ENCODE data around the gene SOS1.
"Not testable (repeated sequence)": the region's sequence is repeated elsewhere in the genome, so short reads cannot be mapped to it uniquely, and the experiment has no call there.

The SOS1 gene

GRCh38 chr2:39120771-39121522, at the start of gene SOS1:
Gene SOS1, minus strand, starts transcription at chr2:39121051. Its CDS starts 629 bp downstream, at chr2:39120422.
- peak within 1 kb of the TSS; percentile 91 for H3K4me3 Mint-ChIP-seq
- peaks cover 72% of the 10 kb centered on the region for H3K4me1 Mint-ChIP-seq (ENCODE audit: low read depth)
- intact Hi-C loops (cut with micrococcal nuclease), result loop anchor here (1.0 kb wide), 1 partner anchor 107 kb away; no protein-coding TSS in a partner anchor
- no peaks in the 10 kb centered on the region for H3K9me3 Mint-ChIP-seq
- H3K27ac Mint-ChIP-seq, result peak within 1 kb of the TSS; percentile 97
- no peaks in the 10 kb centered on the region for H3K27me3 Mint-ChIP-seq
- H3K36me3 Mint-ChIP-seq (ENCODE audit: low read depth), result peaks cover 27% of the 10 kb centered on the region

GRCh38 chr2:39164089-39164488, 43.2 kb upstream of the SOS1 start:
- H3K36me3 Mint-ChIP-seq (ENCODE audit: low read depth), result no peaks in the 10 kb centered on the region
- no peak overlapping the region for H3K4me3 Mint-ChIP-seq
- no peaks in the 10 kb centered on the region for H3K9me3 Mint-ChIP-seq
- H3K27me3 Mint-ChIP-seq, result no peaks in the 10 kb centered on the region
- intact Hi-C loops (cut with micrococcal nuclease), result no loop called here
- H3K4me1 Mint-ChIP-seq (ENCODE audit: low read depth), result peaks cover 12% of the 10 kb centered on the region
- H3K27ac Mint-ChIP-seq, result no peak overlapping the region

- peaks cover 12% of the 10 kb centered on the region for H3K4me1 Mint-ChIP-seq (ENCODE audit: low read depth)
- no peaks in the 10 kb centered on the region for H3K36me3 Mint-ChIP-seq (ENCODE audit: low read depth)
- H3K27me3 Mint-ChIP-seq, result no peaks in the 10 kb centered on the region
- intact Hi-C loops (cut with micrococcal nuclease), result no loop called here
- H3K27ac Mint-ChIP-seq, result no peak overlapping the region
- H3K9me3 Mint-ChIP-seq, result no peaks in the 10 kb centered on the region
- H3K4me3 Mint-ChIP-seq, result no peak overlapping the region
Observed at GRCh38 chr2:39160982-39161381, 40.1 kb upstream of the SOS1 start.

GRCh38 chr2:39159283-39159682, 38.4 kb upstream of the SOS1 start:
- H3K4me3 Mint-ChIP-seq, result no peak overlapping the region
- H3K36me3 Mint-ChIP-seq (ENCODE audit: low read depth), result no peaks in the 10 kb centered on the region
- H3K27me3 Mint-ChIP-seq, result no peaks in the 10 kb centered on the region
- H3K4me1 Mint-ChIP-seq (ENCODE audit: low read depth), result peaks cover 5% of the 10 kb centered on the region
- intact Hi-C loops (cut with micrococcal nuclease), result no loop called here
- H3K27ac Mint-ChIP-seq, result no peak overlapping the region
- H3K9me3 Mint-ChIP-seq, result no peaks in the 10 kb centered on the region

GRCh38 chr2:39158351-39158750, 37.5 kb upstream of the SOS1 start:
- no peaks in the 10 kb centered on the region for H3K4me1 Mint-ChIP-seq (ENCODE audit: low read depth)
- H3K27me3 Mint-ChIP-seq, result no peaks in the 10 kb centered on the region
- H3K27ac Mint-ChIP-seq, result no peak overlapping the region
- H3K36me3 Mint-ChIP-seq (ENCODE audit: low read depth), result no peaks in the 10 kb centered on the region
- H3K9me3 Mint-ChIP-seq, result no peaks in the 10 kb centered on the region
- H3K4me3 Mint-ChIP-seq, result no peak overlapping the region
- intact Hi-C loops (cut with micrococcal nuclease), result no loop called here

- H3K27me3 Mint-ChIP-seq, result no peaks in the 10 kb centered on the region
- H3K4me1 Mint-ChIP-seq (ENCODE audit: low read depth), result no peaks in the 10 kb centered on the region
- H3K4me3 Mint-ChIP-seq, result no peak overlapping the region
- intact Hi-C loops (cut with micrococcal nuclease), result no loop called here
- no peaks in the 10 kb centered on the region for H3K9me3 Mint-ChIP-seq
- H3K36me3 Mint-ChIP-seq (ENCODE audit: low read depth), result no peaks in the 10 kb centered on the region
- no peak overlapping the region for H3K27ac Mint-ChIP-seq
Observed at GRCh38 chr2:39156846-39157245, 36.0 kb upstream of the SOS1 start.

- no peaks in the 10 kb centered on the region for H3K9me3 Mint-ChIP-seq
- H3K36me3 Mint-ChIP-seq (ENCODE audit: low read depth), result no peaks in the 10 kb centered on the region
- H3K27ac Mint-ChIP-seq, result no peak overlapping the region
- no peaks in the 10 kb centered on the region for H3K4me1 Mint-ChIP-seq (ENCODE audit: low read depth)
- H3K27me3 Mint-ChIP-seq, result no peaks in the 10 kb centered on the region
- no peak overlapping the region for H3K4me3 Mint-ChIP-seq
- intact Hi-C loops (cut with micrococcal nuclease), result no loop called here
Observed at GRCh38 chr2:39156107-39156506, 35.3 kb upstream of the SOS1 start.

- H3K27ac Mint-ChIP-seq; H3K36me3 Mint-ChIP-seq (ENCODE audit: low read depth); H3K9me3 Mint-ChIP-seq; H3K4me3 Mint-ChIP-seq; H3K4me1 Mint-ChIP-seq (ENCODE audit: low read depth); H3K27me3 Mint-ChIP-seq; intact Hi-C loops (cut with micrococcal nuclease): not testable (repeated sequence)
Observed at GRCh38 chr2:39155573-39155972, 34.7 kb upstream of the SOS1 start.

GRCh38 chr2:39154944-39155343, 34.1 kb upstream of the SOS1 start:
- Mint-ChIP-seq H3K27ac (no peak overlapping the region), H3K36me3 (ENCODE audit: low read depth) (no peaks in the 10 kb centered on the region), H3K4me3 (no peak overlapping the region), H3K27me3 (no peaks in the 10 kb centered on the region), H3K9me3 (no peaks in the 10 kb centered on the region), H3K4me1 (ENCODE audit: low read depth) (no peaks in the 10 kb centered on the region)
- intact Hi-C loops (cut with micrococcal nuclease), result no loop called here

GRCh38 chr2:39153312-39153711, 32.5 kb upstream of the SOS1 start:
- Mint-ChIP-seq H3K27ac (no peak overlapping the region), H3K36me3 (ENCODE audit: low read depth) (no peaks in the 10 kb centered on the region), H3K9me3 (no peaks in the 10 kb centered on the region), H3K27me3 (no peaks in the 10 kb centered on the region), H3K4me3 (no peak overlapping the region), H3K4me1 (ENCODE audit: low read depth) (no peaks in the 10 kb centered on the region)
- intact Hi-C loops (cut with micrococcal nuclease), result no loop called here

- H3K27me3 Mint-ChIP-seq, result no peaks in the 10 kb centered on the region
- no peak overlapping the region for H3K4me3 Mint-ChIP-seq
- H3K27ac Mint-ChIP-seq, result no peak overlapping the region
Observed at GRCh38 chr2:39152504-39152903, 31.7 kb upstream of the SOS1 start.

GRCh38 chr2:39150890-39151497, 30.1 kb upstream of the SOS1 start:
- Mint-ChIP-seq H3K36me3 (ENCODE audit: low read depth) (no peaks in the 10 kb centered on the region), H3K27ac (no peak overlapping the region), H3K4me3 (no peak overlapping the region), H3K4me1 (ENCODE audit: low read depth) (peaks cover 5% of the 10 kb centered on the region), H3K27me3 (no peaks in the 10 kb centered on the region), H3K9me3 (no peaks in the 10 kb centered on the region)
- intact Hi-C loops (cut with micrococcal nuclease), result no loop called here

More at GRCh38 chr2:39152504-39152903, 31.7 kb upstream of the SOS1 start:
- peaks cover 5% of the 10 kb centered on the region for H3K4me1 Mint-ChIP-seq (ENCODE audit: low read depth)
- H3K9me3 Mint-ChIP-seq, result no peaks in the 10 kb centered on the region
- intact Hi-C loops (cut with micrococcal nuclease), result no loop called here
- H3K36me3 Mint-ChIP-seq (ENCODE audit: low read depth), result no peaks in the 10 kb centered on the region

- intact Hi-C loops (cut with micrococcal nuclease), result no loop called here
- Mint-ChIP-seq H3K4me1 (ENCODE audit: low read depth) (peaks cover 5% of the 10 kb centered on the region), H3K36me3 (ENCODE audit: low read depth) (no peaks in the 10 kb centered on the region), H3K4me3 (no peak overlapping the region), H3K27ac (no peak overlapping the region), H3K9me3 (no peaks in the 10 kb centered on the region), H3K27me3 (no peaks in the 10 kb centered on the region)
Observed at GRCh38 chr2:39150102-39150562, 29.3 kb upstream of the SOS1 start.

GRCh38 chr2:39146630-39147029, 25.8 kb upstream of the SOS1 start:
- Mint-ChIP-seq H3K27ac (no peak overlapping the region), H3K4me3 (no peak overlapping the region), H3K9me3 (no peaks in the 10 kb centered on the region), H3K4me1 (ENCODE audit: low read depth) (peaks cover 25% of the 10 kb centered on the region), H3K27me3 (no peaks in the 10 kb centered on the region), H3K36me3 (ENCODE audit: low read depth) (no peaks in the 10 kb centered on the region)
- intact Hi-C loops (cut with micrococcal nuclease), result no loop called here
